Tibial nerve (tissue), 4 donors: ENCODE results near the gene HUWE1. TPM values are rescaled to one million over a fixed set of nuclear protein-coding genes. Genes with fewer than 3 reads are reported as not detected.

Experiments used
- DNase-seq, 2 donors: peaks; one replicate each; pipeline ENCODE4 v3.0.0-alpha.2; 2019; ENCODE audit warnings: low spot score in 2 of 2
- H3K27ac ChIP-seq, 4 donors: fragments of 200-600 bp; sonication (generic) in 3 of 4; one replicate each; pipeline ENCODE4 v1.5.1; 2017 to 2019; ENCODE audit warnings: mild to moderate bottlenecking in 1 of 4
- H3K27me3 ChIP-seq, 2 donors: fragments of 200-600 bp; sonication (generic) in 1 of 2; one replicate each; pipeline versions ENCODE4 v1.5.1 to v1.6.0; 2017 to 2019
- H3K36me3 ChIP-seq, 3 donors: fragments of 200-600 bp; sonication (generic); one replicate each; pipeline ENCODE4 v1.5.1; 2018 to 2019
- H3K4me1 ChIP-seq, 4 donors: fragments of 200-600 bp; sonication (generic) in 3 of 4; one replicate each; pipeline ENCODE4 v1.5.1; 2017 to 2019
- H3K4me3 ChIP-seq, 4 donors: fragments of 200-600 bp; sonication (generic) in 3 of 4; one replicate each; pipeline ENCODE4 v1.5.1; 2017 to 2019; ENCODE audit warnings: mild to moderate bottlenecking in 1 of 4, moderate library complexity in 1 of 4
- H3K9me3 ChIP-seq, 4 donors: fragments of 200-600 bp; sonication (generic) in 3 of 4; one replicate each; pipeline ENCODE4 v1.5.1; 2017 to 2019
- CTCF ChIP-seq, 5 experiments: fragments of 200-600 bp in 3 of 5; fragments of 450-650 bp in 2 of 5; sonication (generic) in 3 of 5; IDR thresholded peaks; one replicate each; pipeline ENCODE4 v1.5.1; 2016 to 2019; ENCODE audit warnings: antibody characterized with exemption in 5 of 5, mild to moderate bottlenecking in 3 of 5, moderate library complexity in 2 of 5
- EP300 ChIP-seq, 2 donors: sonication (generic); formaldehyde crosslinking; IDR thresholded peaks; one replicate each; pipeline ENCODE4 v1.6.1; 2017; ENCODE audit warnings: antibody characterized with exemption in 2 of 2, mild to moderate bottlenecking in 1 of 2
- POLR2A ChIP-seq, 2 donors: fragments of 450-650 bp; IDR thresholded peaks; one replicate each; pipeline ENCODE4 v1.6.1; 2017; ENCODE audit warnings: antibody characterized with exemption in 2 of 2, mild to moderate bottlenecking in 2 of 2, moderate library complexity in 2 of 2
- WGBS, 2 donors: methylation state at CpG; one replicate each; pipeline ENCODE4 v1.1.5; 2018; 5-methylcytosine and 5-hydroxymethylcytosine counted together
- total RNA-seq, 4 donors: library from RNA; depleted of rRNA; stranded (reverse); fragments of >200 nt; gene quantifications; one replicate each; pipeline ENCODE4 v1.1.0, GENCODE V29; 2016

The HUWE1 gene
- total RNA-seq, 4 donors from 2014 or later, result 104 to 141 (median 119) TPM

- Histone ChIP-seq H3K4me1 (peaks cover 0 to 6% (median 0%) of the 10 kb centered on the region in 4 donors), H3K27ac (no peak overlapping the region), H3K36me3 (no peaks in the 10 kb centered on the region), H3K9me3 (no peaks in the 10 kb centered on the region), H3K4me3 (no peak overlapping the region), H3K27me3 (no peaks in the 10 kb centered on the region)
- no peak for TF ChIP-seq EP300 (IDR thresholded peaks at IDR 0.05)
- TF ChIP-seq CTCF (IDR thresholded peaks at IDR 0.05), result no peak
- WGBS, 2 donors, result 94% methylated on average over 6 of the region's 6 CpGs
- DNase-seq, result no peak
Measured at GRCh38 chrX:53711436-53711835, 24.9 kb upstream of the HUWE1 start.

- H3K27ac ChIP-seq, result no peak overlapping the region
- DNase-seq, result no peak
- H3K4me3 ChIP-seq, result no peak overlapping the region
- no peaks in the 10 kb centered on the region for H3K4me1 ChIP-seq
- TF ChIP-seq POLR2A (IDR thresholded peaks at IDR 0.05) (no peak), CTCF (IDR thresholded peaks at IDR 0.05) (no peak), EP300 (IDR thresholded peaks at IDR 0.05) (no peak)
- H3K36me3 ChIP-seq, result no peaks in the 10 kb centered on the region
- no peaks in the 10 kb centered on the region for H3K9me3 ChIP-seq
- no peaks in the 10 kb centered on the region for H3K27me3 ChIP-seq
- 92 to 95% methylated on average over 3 of the region's 3 CpGs for whole genome bisulfite sequencing, 2 donors
Measured at GRCh38 chrX:53704854-53705253, 18.3 kb upstream of the HUWE1 start.

GRCh38 chrX:53704294-53704693 is 17.8 kb upstream of the HUWE1 start:
- Histone ChIP-seq H3K9me3 (no peaks in the 10 kb centered on the region), H3K27me3 (no peaks in the 10 kb centered on the region), H3K27ac (no peak overlapping the region), H3K4me1 (no peaks in the 10 kb centered on the region), H3K4me3 (no peak overlapping the region), H3K36me3 (no peaks in the 10 kb centered on the region)
- 70 to 82% methylated on average over 4 of the region's 4 CpGs for WGBS, 2 donors
- no peak for DNase-seq
- TF ChIP-seq POLR2A (IDR thresholded peaks at IDR 0.05) (no peak), CTCF (IDR thresholded peaks at IDR 0.05) (no peak), EP300 (IDR thresholded peaks at IDR 0.05) (no peak)

GRCh38 chrX:53695946-53696549 is 9.5 kb upstream of the HUWE1 start:
- WGBS, 2 donors, result 33 to 49% methylated on average over 10 of the region's 10 CpGs

GRCh38 chrX:53694642-53695041 is 8.1 kb upstream of the HUWE1 start:
- Histone ChIP-seq H3K4me3 (no peak overlapping the region), H3K27me3 (no peaks in the 10 kb centered on the region), H3K36me3 (no peaks in the 10 kb centered on the region), H3K27ac (no peak overlapping the region), H3K9me3 (no peaks in the 10 kb centered on the region), H3K4me1 (no peaks in the 10 kb centered on the region)
- no peak for DNase-seq
- 71 to 89% methylated on average over 1 of the region's 1 CpG for WGBS, 2 donors
- TF ChIP-seq CTCF (IDR thresholded peaks at IDR 0.05), result no peak
- TF ChIP-seq EP300 (IDR thresholded peaks at IDR 0.05), result no peak
- no peak for TF ChIP-seq POLR2A (IDR thresholded peaks at IDR 0.05)

More at GRCh38 chrX:53695946-53696549, 9.5 kb upstream of the HUWE1 start:
- Histone ChIP-seq H3K4me1 (no peaks in the 10 kb centered on the region), H3K27me3 (no peaks in the 10 kb centered on the region), H3K36me3 (no peaks in the 10 kb centered on the region), H3K27ac (no peak overlapping the region), H3K9me3 (no peaks in the 10 kb centered on the region), H3K4me3 (no peak overlapping the region)
- TF ChIP-seq EP300 (IDR thresholded peaks at IDR 0.05) (no peak), CTCF (IDR thresholded peaks at IDR 0.05) (no peak), POLR2A (IDR thresholded peaks at IDR 0.05) (no peak)
- DNase-seq, result no peak
